Measurements from ENCODE around the gene GUCA1A. TPM values are rescaled to one million over a fixed set of nuclear protein-coding genes. Genes with fewer than 3 reads are reported as not detected.

The GUCA1A gene
- polyA plus RNA-seq: 0.69 TPM in 1 of 2 replicates, not detected in the other

DNA sequence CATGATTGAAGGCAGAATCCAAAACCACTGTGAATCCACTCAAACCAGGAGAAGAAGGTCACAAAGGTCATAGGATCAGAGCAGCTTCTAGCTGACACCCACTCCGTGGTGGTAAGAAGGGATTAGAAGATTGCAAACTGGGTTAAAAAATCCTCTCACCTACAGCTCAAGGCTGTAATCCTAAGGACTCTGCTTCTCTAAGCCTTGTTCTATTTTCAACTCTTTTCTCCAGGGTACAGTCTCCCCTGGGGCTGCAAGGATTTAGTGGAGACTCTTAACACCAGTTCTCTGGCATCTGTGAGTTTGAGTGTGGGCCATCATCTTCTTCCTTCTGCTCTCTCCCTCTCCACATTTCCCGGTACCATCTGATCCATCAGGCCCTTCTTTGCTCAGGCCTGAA, at the start of gene GUCA1A:
TSS of gene GUCA1A (plus strand) at position 264 of the 400 bp plus-strand sequence. CDS start 250 bp downstream, outside the sequence.

DNA sequence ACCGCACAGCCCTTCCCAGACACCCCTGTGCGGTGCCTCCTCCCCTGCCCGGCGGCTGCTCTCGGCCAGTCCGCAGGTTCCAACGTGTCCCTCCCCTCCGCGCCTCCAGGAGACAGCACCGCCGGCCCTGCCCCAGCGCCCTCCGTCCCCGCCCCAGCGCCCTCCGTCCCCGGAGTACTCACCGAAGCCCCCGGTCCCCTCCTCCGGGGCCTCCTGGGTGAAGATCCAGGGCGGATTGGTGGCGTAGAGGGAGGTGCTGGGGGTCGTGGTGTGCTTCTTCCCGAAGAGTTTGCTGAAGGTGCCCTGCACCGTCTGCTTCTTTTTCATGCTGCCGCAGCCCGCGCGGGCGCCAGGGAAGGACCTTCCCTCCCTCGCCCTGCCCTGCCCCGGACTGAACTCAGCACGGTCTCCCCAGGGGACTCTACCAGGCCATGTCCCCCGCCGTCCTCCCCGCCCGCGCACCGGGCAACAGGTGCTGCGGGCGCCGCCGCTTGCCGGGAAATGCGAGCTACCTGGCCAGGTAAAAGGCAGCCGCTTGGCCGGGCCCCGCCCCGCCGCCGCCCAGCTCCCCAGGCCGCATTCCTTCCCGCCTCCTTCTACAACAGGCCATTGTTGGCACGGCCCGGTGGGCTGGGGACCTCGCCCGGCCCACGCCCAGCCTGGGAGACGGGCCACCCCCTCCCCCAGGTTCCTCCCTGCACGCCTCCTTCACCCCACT, 30.9 kb upstream of the GUCA1A start, which contains the start of gene C6orf132:
TSS of gene C6orf132 (minus strand) at position 503 of the 718 bp plus-strand sequence. CDS start at position 327, 176 bp downstream.

DNA sequence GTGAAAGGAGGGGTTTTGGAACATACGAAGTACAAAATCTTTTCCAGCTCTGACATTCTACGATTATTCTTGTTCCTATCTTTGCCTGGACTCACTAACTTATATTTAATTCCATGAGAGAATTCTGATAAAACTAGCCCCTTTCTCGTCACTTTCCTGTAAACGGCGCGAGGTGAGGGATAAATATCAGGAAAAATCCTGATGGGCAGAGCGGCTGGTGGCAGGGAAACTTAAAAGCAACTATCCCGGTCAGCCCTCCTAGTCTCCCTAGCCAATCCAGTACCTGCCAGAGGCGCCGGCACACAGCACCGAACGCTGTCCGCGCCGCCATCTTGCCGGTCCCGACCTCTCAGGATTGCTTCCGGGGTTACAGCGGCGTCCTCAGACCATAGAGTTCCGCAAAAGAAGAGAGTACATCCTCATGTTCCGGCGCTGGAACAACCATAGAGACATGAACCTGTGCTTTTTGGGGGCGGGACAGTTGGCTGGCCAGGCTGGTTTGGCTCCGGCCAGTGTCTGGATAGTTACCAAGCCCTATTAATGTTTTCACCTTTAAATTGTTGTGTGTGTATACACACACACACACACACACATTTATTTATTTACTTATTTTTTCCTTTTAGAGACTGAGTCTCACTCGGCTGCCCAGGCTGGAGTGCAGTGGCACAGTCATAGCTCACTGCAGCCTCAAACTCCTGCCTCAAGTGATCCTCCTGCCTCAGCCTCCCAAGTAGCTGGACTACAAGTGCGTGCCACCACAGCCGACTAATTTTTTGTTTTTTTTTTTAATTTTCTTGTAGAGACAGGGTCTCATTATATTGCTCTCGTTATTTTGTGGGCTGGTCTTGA, 44.6 kb downstream of the GUCA1A start, which contains the start of gene MRPS10:
TSS of gene MRPS10 (minus strand) at position 343 of the 849 bp plus-strand sequence. CDS start at position 331, 12 bp downstream.

Other genes with a start within 250 kb of the GUCA1A start
- gene CCND3, start 231.6 kb upstream of the GUCA1A start, polyA plus RNA-seq: 6.4 and 11.7 TPM in 2 replicates
- gene TAF8, start 122.8 kb upstream of the GUCA1A start, polyA plus RNA-seq: 14.6 and 20.1 TPM in 2 replicates
- not detected in 2 replicates for gene C6orf132, start 30.7 kb upstream of the GUCA1A start, polyA plus RNA-seq
- gene GUCA1B, start 21.6 kb downstream of the GUCA1A start, polyA plus RNA-seq: not detected in 2 replicates
- 38.6 and 41.2 TPM in 2 replicates for gene MRPS10, start 44.5 kb downstream of the GUCA1A start, polyA plus RNA-seq

Data from Purkinje cell (primary cell).